ENCODE measurements around the gene VRK2. TPM values are rescaled to one million over a fixed set of nuclear protein-coding genes. Genes with fewer than 3 reads are reported as not detected.

Gene VRK2
- polyA plus RNA-seq, 3 donors: 13.5 to 31.6 (median 21.4) TPM

DNA sequence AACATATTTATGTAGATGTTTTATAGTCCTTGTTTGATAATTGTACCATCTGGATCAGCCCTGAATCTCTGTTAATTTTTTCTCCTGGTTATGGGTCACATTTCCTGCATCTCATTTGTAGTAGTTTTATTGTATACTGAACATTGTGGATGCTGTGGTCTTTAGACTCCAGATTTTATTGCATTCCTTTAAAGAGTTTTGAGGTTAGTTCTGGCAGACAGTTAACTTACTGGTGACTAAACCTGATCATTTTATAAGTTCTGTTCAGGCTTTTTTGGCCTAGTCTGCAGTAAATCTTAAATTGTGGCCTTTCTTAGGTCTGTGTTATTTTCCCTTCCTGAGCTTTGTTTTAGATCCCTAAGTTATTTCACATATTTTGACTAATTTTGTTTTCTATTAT, 110.2 kb downstream of the VRK2 start:
- H3K9ac ChIP-seq (ENCODE audit: insufficient read depth, low read length, poor library complexity, severe bottlenecking): no peak overlapping the region
- H3K27me3 ChIP-seq (ENCODE audit: control insufficient read depth in 2 of 2, insufficient read depth in 2 of 2, low read length in 2 of 2): no peaks in the 10 kb centered on the region
- no peak for DNase-seq
- H3K27me3 Mint-ChIP-seq (ENCODE audit: low read depth in 3 of 3): peaks cover 0 to 1% (median 0%) of the 10 kb centered on the region in 3 donors
- H3K4me1 ChIP-seq (ENCODE audit: control insufficient read depth in 1 of 2, insufficient read depth in 2 of 2, low read length in 2 of 2): no peaks in the 10 kb centered on the region
- TF ChIP-seq, protein P1, sequence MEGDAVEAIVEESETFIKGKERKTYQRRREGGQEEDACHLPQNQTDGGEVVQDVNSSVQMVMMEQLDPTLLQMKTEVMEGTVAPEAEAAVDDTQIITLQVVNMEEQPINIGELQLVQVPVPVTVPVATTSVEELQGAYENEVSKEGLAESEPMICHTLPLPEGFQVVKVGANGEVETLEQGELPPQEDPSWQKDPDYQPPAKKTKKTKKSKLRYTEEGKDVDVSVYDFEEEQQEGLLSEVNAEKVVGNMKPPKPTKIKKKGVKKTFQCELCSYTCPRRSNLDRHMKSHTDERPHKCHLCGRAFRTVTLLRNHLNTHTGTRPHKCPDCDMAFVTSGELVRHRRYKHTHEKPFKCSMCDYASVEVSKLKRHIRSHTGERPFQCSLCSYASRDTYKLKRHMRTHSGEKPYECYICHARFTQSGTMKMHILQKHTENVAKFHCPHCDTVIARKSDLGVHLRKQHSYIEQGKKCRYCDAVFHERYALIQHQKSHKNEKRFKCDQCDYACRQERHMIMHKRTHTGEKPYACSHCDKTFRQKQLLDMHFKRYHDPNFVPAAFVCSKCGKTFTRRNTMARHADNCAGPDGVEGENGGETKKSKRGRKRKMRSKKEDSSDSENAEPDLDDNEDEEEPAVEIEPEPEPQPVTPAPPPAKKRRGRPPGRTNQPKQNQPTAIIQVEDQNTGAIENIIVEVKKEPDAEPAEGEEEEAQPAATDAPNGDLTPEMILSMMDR (IDR thresholded peaks at IDR 0.05): no peak
- H3K79me2 ChIP-seq (ENCODE audit: insufficient read depth, low read length): no peaks in the 10 kb centered on the region
- peaks cover 0 to 2% (median 0%) of the 10 kb centered on the region in 7 donors for H3K9me3 Mint-ChIP-seq
- no peak overlapping the region for H3K4me3 ChIP-seq (replicated peaks in 1 of 3; ENCODE audit: low read depth in 2 of 3, low read length in 3 of 3)
- no peak overlapping the region for H2AFZ ChIP-seq (ENCODE audit: insufficient read depth, low read depth, low read length, poor library complexity, severe bottlenecking)
- peaks cover 64 to 65% of the 10 kb centered on the region in 2 donors for H3K36me3 Mint-ChIP-seq
- no peak overlapping the region for H3K27ac ChIP-seq (ENCODE audit: low read depth in 1 of 2, low read length in 2 of 2)
- no peaks in the 10 kb centered on the region for H3K4me1 Mint-ChIP-seq
- peak overlapping the region in 1 of 7 donors; percentile 63 for H3K27ac Mint-ChIP-seq
- H3K4me2 ChIP-seq (replicated peaks; ENCODE audit: extremely low read depth, low read length, poor library complexity, severe bottlenecking): no peak overlapping the region
- intact Hi-C loops (cut with micrococcal nuclease): no loop called here
- no peaks in the 10 kb centered on the region for H4K20me1 ChIP-seq (ENCODE audit: insufficient read depth, low read length)
- no peak overlapping the region for H3K4me3 Mint-ChIP-seq
- no peaks in the 10 kb centered on the region for H3K9me3 ChIP-seq (replicated peaks in 1 of 2; ENCODE audit: control insufficient read depth in 1 of 2, insufficient read depth in 1 of 2, low read length in 2 of 2)
- H3K36me3 ChIP-seq (replicated peaks in 1 of 2; ENCODE audit: control insufficient read depth in 1 of 2, insufficient read depth in 2 of 2, low read length in 2 of 2): peaks cover 28 to 88% of the 10 kb centered on the region in 2 donors

- H3K27me3 Mint-ChIP-seq (ENCODE audit: low read depth in 3 of 3): peaks cover 0 to 1% (median 0%) of the 10 kb centered on the region in 3 donors
- no peak for DNase-seq
- Histone ChIP-seq H2AFZ (ENCODE audit: insufficient read depth, low read depth, low read length, poor library complexity, severe bottlenecking) (no peak overlapping the region), H3K27ac (ENCODE audit: low read depth in 1 of 2, low read length in 2 of 2) (no peak overlapping the region), H3K4me2 (replicated peaks; ENCODE audit: extremely low read depth, low read length, poor library complexity, severe bottlenecking) (no peak overlapping the region), H3K9ac (ENCODE audit: insufficient read depth, low read length, poor library complexity, severe bottlenecking) (no peak overlapping the region), H3K79me2 (ENCODE audit: insufficient read depth, low read length) (no peaks in the 10 kb centered on the region), H3K4me3 (replicated peaks in 1 of 3; ENCODE audit: low read depth in 2 of 3, low read length in 3 of 3) (no peak overlapping the region), H3K36me3 (replicated peaks in 1 of 2; ENCODE audit: control insufficient read depth in 1 of 2, insufficient read depth in 2 of 2, low read length in 2 of 2) (peaks cover 28 to 94% of the 10 kb centered on the region in 2 donors), H3K4me1 (ENCODE audit: control insufficient read depth in 1 of 2, insufficient read depth in 2 of 2, low read length in 2 of 2) (no peaks in the 10 kb centered on the region), H3K9me3 (replicated peaks in 1 of 2; ENCODE audit: control insufficient read depth in 1 of 2, insufficient read depth in 1 of 2, low read length in 2 of 2) (no peaks in the 10 kb centered on the region), H3K27me3 (ENCODE audit: control insufficient read depth in 2 of 2, insufficient read depth in 2 of 2, low read length in 2 of 2) (no peaks in the 10 kb centered on the region), H4K20me1 (ENCODE audit: insufficient read depth, low read length) (no peaks in the 10 kb centered on the region)
- H3K4me1 Mint-ChIP-seq: no peaks in the 10 kb centered on the region
- intact Hi-C loops (cut with micrococcal nuclease): no loop called here
- peaks cover 0 to 2% (median 0%) of the 10 kb centered on the region in 7 donors for H3K9me3 Mint-ChIP-seq
- H3K27ac Mint-ChIP-seq: no peak overlapping the region
- TF ChIP-seq, protein P1 (IDR thresholded peaks at IDR 0.05): no peak
- H3K36me3 Mint-ChIP-seq: peaks cover 64 to 70% of the 10 kb centered on the region in 2 donors
- no peak overlapping the region for H3K4me3 Mint-ChIP-seq
These were observed 111.1 kb downstream of the VRK2 start for GRCh38 chr2:58157754-58158153.

All from CD14-positive monocyte (primary cell).